HG03060 (cell line): Measurements from ENCODE around the gene GLMP.
A peak's percentile ranks its signal among the peaks of the same experiment; 100 is the strongest.
"Not testable (repeated sequence)": the region's sequence is repeated elsewhere in the genome, so short reads cannot be mapped to it uniquely, and the experiment has no call there.

Source experiments
- ATAC-seq: cut with Tn5 transposase; IDR thresholded peaks from one replicate; pipeline ENCODE4 v1.9.1; 2021; ENCODE audit warnings: low read depth, moderate number of reproducible peaks; ENCODE audit not compliant: unreplicated experiment

The GLMP gene

GRCh38 chr1:156295391-156295947, at the start of gene GLMP:
TSS of gene GLMP (minus strand) at chr1:156295679. CDS start at chr1:156295645, 34 bp downstream.
- ATAC-seq: no peak

GRCh38 chr1:156344409-156344808, 48.9 kb upstream of the GLMP start:
- ATAC-seq: no peak

DNA sequence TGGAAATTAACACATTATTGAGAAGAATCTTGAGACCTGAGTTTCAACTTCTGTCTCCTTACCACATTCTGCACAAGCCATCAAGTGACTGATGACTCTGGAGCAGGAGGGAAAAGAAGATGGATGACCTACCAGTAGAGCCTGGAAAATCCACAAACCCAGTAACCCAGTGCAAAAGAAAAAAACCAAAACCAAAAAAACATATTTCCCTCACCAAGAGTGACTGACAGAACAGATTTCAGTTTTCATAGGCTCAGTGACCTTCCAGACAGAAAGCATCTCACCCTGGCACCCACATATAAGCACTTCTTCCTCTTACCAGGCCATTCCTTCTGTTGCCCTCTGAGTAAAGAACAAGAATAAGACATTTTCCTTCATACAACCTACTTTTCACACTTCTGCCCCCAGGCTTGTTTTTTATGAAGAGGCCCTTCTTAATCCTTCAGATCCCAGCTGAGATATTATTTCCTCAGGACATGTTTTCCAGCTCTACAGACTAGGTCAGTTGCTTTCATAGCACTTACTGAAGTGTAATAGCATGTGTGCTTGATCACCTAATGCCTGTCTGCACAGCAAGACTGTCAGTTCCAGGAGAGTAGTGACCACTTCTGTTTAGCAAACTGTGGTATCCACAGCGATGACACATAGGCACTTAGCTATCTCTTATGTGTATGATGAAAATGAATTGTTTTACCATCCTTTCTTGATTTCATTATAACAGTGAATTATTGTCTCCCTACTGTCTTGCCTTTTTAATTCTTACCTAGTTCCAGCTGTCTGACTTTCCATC, 46.9 kb upstream of the GLMP start:
- ATAC-seq: no peak

DNA sequence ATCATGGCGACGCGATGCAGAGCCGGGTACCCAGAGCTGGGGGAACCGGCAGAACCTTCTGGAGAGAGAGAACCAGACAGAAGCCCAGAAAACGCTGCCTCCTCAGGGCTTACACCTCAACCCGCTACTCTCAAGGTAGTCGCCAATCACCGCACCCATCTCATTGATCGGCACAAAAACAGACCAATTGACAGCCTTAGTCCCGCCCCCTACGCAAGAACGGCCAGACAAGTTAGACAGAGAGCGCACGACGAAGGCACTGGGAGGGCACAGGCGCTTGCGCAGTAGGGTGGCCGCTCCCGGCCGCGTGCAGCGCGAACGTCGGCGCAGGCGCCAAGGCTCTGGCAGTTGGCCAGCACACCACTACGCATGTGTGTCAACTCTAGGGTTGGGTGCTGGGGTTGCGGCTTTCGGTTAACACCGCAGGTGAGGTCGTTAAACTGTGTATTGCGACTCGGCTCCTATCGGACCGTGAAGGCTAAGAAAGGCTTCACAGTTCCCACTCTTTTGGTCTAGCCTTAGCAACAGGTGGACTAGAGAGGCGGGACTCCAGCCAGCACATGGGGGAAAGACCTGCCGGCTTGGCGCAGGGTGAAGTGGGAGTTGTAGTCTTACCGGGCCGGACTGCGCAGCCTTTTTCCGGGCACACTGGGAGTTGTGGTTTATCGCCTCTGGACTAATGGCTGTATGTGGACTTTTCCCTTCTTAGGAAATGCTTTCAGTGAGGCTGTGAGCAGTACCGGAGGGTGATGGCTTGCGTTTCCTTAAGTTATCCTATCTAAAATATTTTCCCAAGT, 42.9 kb upstream of the GLMP start, which contains the start of the genes CCT3 and TSACC:
Gene CCT3, minus strand, starts transcription at position 113 of the 797 bp plus-strand sequence. Its CDS starts 108 bp downstream, at position 5.
Gene TSACC, plus strand, starts transcription at position 347 of the 797 bp plus-strand sequence. CDS start 1,232 bp downstream, outside the sequence.
- peak; percentile 93 for ATAC-seq

DNA sequence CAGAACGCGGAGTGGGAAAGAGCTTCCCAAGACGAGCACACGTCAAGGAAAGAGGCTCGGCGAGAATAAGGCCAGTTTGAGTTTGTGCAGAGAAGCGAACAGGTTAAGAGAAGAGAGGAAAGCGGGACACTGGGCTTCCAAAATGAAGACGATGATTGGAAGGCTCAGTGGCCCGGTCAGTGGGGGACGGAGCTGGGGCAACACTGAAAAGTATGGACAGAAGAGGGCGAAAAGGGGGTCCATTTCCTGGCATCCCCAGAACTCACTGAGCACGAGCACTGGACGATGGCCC, 42.4 kb upstream of the GLMP start:
- no peak for ATAC-seq

- no peak for ATAC-seq
Measured at GRCh38 chr1:156337052-156337887, 41.8 kb upstream of the GLMP start.

DNA sequence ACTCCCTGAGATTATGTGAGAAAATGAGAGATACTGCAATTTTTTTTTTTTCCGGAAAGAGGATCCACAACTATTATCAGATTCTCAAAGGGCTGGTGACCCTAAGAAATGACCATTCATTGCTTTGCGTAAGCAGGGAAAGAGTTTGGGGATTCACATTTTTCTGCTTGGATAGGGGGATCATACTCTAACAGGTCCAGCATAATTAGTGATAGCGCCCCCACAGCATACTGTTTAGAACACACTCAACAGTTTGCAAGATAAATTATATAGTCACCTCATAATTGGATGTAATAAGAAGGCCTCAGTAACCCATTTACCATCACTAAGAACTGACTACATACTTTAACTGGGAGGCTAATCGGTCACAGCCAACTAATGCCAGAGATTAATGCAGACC, 40.8 kb upstream of the GLMP start:
- ATAC-seq: no peak

DNA sequence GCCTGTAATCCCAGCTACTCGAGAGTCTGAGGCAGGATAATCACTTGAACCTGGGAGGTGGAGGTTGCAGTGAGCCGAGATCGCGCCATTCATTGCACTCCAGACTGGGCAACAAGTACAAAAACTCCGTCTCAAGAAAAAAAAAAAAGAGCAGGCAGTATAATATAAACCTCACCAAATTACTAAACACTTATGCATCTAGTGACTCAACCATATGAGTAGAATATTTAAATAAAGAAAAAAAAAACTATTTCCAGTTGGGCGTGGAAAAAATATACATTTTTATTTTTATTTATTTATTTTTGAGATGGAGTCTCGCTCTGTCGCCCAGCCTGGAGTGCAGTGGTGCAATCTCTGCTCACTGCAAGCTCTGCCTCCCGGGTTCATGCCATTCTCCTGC, 27.7 kb upstream of the GLMP start:
- ATAC-seq: not testable (repeated sequence)

DNA sequence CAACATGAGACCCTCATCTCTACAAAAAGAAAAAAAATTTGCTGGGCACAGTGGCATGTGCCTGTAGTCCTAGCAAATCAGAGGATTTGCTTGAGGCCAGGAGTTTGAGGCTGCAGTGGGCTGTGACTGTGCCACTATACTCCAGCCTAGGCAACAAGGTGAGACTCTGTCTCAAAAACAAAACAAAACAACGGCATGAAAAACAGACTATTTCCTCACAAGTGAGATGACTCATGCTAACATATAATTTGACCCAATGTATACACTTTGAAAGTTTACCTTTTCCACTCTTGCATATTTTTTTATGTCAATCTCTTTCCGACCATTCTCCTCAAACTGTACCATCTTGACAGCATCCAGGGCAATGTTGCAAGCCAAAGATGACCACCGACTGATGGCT, 25.1 kb upstream of the GLMP start:
- ATAC-seq: no peak

DNA sequence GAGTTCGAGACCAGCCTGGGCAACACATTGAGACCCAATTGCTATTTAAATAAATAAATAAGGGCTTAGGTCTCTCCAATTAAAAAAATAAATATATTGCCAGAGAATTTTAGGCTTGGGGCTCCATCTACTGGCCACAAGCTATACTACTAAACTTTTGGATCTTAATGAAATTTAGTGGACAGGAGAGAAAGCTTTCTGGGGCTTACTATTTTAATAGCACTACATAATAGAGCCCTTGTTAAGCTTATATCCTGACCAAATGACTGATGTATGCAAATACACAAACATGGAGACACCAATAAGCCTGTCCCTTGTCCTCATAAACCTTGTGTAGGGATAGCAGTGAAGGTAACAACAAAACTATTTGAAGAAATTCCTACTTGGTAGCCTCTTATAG, 24.2 kb upstream of the GLMP start:
- no peak for ATAC-seq

GRCh38 chr1:156316909-156317308, 21.4 kb upstream of the GLMP start:
- ATAC-seq: no peak

GRCh38 chr1:156310962-156311361, 15.5 kb upstream of the GLMP start:
- ATAC-seq: no peak

- no peak for ATAC-seq
Measured at GRCh38 chr1:156308078-156308477, 12.6 kb upstream of the GLMP start.

GRCh38 chr1:156305215-156305614, 9.7 kb upstream of the GLMP start:
- no peak for ATAC-seq

- ATAC-seq: no peak
Measured at GRCh38 chr1:156303241-156303640, 7.8 kb upstream of the GLMP start.

GRCh38 chr1:156298852-156299357, 3.4 kb upstream of the GLMP start, which contains the start of gene VHLL:
TSS of gene VHLL (minus strand) at chr1:156299307. CDS start at chr1:156299189, 118 bp downstream.
- no peak for ATAC-seq

- no peak for ATAC-seq
Measured at GRCh38 chr1:156293895-156294294, 1.6 kb downstream of the GLMP start.

DNA sequence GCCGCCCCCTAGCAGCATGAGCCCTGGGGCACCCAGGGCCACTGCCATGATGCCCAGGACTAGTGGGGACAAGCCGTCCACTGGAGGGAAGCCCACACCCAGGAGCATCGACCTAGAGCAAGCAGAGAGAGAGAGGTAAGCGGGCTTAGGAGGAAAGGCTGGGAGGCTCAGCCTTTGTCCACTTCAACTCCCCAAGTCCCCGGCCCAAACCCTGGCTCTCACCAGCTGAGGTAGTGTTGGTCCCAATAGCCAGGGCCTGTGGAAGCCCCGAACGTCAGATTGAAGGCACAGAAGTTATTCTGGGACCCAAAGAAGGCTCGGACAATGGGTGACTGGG, 2.4 kb downstream of the GLMP start:
- no peak for ATAC-seq

DNA sequence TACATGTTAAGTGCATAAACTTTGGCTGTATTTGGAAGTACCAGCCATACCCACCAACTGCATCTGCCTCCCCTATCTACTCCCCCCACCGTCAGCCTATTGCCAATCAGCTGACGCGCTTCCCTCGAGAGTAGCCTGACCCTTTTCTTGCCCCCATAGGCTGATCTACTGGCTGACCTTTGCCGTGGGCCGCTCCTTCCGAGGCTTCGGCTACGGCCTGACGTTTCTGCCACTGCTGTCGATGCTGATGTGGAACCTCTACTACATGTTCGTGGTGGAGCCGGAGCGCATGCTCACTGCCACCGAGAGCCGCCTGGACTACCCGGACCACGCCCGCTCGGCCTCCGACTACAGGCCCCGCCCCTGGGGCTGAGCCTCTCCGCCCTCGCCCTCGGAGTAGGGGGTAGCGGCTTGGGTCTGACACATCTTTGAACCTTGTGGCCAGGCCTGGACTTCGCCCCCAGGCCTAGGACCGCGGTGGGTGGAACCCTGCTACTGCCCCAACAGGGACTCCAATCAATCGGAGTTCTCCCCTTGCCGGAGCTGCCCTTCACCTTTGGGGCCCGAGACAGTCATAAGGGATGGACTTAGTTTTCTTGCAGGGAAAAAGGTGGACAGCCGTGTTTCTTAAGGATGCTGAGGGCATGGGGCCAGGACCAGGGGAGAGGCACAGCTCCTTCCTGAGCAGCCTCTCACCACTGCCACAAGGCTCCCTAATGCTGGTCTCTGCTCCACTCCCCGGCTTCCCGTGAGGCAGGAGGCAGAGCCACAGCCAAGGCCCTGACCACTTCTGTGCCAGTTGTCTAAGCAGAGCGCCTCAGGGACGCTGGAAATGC, 4.0 kb downstream of the GLMP start:
- no peak for ATAC-seq
